ENCODE data around the gene ITPR1.
A peak's percentile ranks its signal among the peaks of the same experiment; 100 is the strongest.
"Not testable (repeated sequence)": the region's sequence is repeated elsewhere in the genome, so short reads cannot be mapped to it uniquely, and the experiment has no call there.

Gene ITPR1

GRCh38 chr3:4758957-4759656, 266.0 kb downstream of the ITPR1 start:
- no peak for DNase-seq (ENCODE audit: low spot score)

DNA sequence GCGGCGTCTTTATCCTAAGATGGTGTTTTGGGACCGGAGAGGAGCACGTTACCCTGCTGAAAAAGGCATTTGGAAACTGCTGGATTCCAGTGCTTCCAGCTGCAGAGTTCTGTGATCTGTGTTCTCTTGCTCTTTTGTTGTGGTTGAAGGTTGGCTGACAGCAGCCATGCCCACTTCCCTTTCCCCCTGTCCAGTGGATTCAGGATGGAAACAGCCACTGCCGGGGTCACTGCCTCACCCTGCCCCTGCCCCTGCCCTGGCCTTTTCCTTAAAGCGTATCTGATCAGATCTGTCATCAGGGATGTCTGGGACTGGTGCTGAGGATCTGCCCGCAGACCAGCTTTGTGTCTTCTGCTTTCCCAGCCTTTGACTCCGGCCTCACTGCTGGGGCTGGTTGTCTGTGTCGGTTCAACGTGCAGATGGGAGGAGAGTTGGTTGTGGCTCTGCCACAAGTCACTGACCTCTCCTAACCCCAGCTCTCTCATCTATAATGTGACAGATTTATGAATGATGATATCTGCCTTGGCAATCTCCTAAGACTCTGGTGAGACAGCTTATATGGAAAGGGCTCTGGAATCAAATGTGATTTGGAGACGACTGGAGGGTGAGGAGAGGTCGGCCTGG, 266.7 kb downstream of the ITPR1 start:
- no peak for DNase-seq (ENCODE audit: low spot score)

DNA sequence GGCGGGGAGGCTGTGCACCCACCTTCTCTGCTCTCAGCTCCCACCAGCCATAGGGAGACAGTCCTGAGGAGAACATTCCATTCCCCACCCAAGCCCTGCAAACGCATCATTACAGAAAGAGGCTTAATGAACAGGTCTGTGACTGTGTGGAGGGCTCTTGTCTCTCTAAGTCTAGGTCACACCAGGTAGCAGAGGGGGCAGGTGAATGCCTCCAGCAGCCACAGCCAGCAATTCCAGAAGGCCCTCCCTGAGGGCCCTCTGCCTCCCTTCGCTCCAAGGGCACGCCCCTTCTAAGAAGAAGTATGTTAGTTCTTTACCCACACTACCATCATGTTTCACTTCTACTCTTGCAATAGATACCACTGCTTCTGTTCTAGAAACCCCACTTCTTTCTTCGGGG, 268.6 kb downstream of the ITPR1 start:
- DNase-seq (ENCODE audit: low spot score) = no peak

DNA sequence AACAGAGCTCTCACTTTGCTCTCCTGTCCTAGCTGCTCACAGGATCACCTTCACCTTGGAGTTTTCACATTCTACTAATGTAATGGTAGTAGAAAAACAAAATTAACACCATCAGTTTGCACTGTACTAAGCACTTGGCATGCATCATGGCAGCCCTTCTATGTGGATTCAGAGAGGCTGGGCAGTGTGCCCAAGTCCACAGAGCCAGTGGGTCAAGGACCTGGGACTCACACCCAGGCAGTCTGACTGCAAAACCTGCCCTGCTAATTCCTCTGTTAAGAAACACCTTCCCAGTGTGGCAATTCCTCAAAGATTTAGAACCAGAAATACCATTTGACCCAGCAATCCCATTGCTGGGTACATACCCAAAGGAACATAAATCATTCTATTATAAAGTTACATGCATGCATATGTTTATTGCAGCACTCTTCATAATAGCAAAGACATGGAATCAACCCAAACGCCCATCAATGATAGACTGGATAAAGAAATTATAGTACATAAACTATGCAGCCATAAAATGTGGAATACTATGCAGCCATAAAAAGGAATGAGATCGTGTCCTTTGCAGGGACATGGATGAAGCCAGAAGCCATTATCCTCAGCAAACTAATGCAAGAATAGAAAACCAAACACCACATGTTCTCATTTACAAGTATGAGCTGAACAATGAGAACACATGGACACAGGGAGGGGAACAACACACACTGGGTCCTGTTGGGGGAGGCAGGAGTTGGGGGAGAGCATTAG, 269.5 kb downstream of the ITPR1 start:
- not testable (repeated sequence) for DNase-seq (ENCODE audit: low spot score)

GRCh38 chr3:4763604-4764247, 270.6 kb downstream of the ITPR1 start:
- DNase-seq (ENCODE audit: low spot score) = no peak

GRCh38 chr3:4765212-4765611, 272.1 kb downstream of the ITPR1 start:
- no peak for DNase-seq (ENCODE audit: low spot score)

DNA sequence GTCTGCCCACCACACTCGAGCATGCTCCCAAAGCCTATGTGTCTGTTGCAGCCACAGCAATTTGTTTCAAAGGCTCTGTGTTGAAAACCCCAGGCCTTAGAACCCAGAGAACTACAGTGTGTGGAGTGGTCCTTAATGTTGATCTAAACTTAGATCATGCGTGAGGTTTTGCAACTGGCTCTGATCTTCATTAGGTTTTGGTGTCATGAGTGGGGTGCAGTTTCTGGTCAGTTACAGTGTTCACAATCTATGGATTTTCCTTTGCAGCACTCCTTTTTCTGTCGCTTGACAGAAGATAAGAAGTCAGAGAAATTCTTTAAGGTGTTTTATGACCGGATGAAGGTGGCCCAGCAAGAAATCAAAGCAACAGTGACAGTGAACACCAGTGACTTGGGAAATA, 273.1 kb downstream of the ITPR1 start:
- DNase-seq (ENCODE audit: low spot score) = no peak

GRCh38 chr3:4766716-4767499, 273.8 kb downstream of the ITPR1 start:
- DNase-seq (ENCODE audit: low spot score) = no peak

GRCh38 chr3:4768021-4768420, 274.9 kb downstream of the ITPR1 start:
- DNase-seq (ENCODE audit: low spot score) = no peak

GRCh38 chr3:4768521-4768920, 275.4 kb downstream of the ITPR1 start:
- DNase-seq (ENCODE audit: low spot score) = no peak

- DNase-seq (ENCODE audit: low spot score) = no peak
Measured at GRCh38 chr3:4770561-4770960, 277.4 kb downstream of the ITPR1 start.

GRCh38 chr3:4771243-4771642, 278.1 kb downstream of the ITPR1 start:
- DNase-seq (ENCODE audit: low spot score) = no peak

DNA sequence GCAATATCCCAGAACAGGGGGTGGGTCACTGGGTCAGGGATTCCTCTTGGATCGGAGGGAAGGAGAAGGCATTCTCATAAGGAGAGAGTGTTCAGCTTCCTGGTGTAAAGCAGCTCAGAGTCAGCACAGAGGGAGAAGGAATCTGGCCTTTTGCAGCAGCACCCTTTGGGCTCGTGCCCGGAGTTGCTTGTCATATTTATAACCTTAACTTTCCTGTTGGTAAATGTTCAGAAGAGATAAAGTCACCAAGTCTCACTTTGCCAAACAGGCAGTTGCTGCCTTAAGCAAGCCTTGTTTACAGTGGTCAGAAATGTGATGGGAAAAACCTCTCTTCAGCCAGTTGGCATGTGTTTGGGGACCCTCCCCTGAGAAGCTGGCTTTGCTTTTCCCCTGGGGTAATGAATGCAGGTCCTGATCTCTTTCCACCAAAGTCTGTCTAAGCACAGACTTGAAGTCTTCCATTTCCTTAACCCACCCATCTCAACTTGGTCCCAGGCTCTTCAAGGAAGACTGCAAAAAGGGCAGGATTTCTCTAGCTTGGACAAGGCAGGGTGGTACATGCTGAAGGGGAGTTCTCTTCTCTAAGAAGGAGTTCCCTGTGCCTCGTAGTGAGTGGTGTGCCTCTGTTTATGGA, 279.1 kb downstream of the ITPR1 start:
- DNase-seq (ENCODE audit: low spot score) = peak; percentile 60

DNA sequence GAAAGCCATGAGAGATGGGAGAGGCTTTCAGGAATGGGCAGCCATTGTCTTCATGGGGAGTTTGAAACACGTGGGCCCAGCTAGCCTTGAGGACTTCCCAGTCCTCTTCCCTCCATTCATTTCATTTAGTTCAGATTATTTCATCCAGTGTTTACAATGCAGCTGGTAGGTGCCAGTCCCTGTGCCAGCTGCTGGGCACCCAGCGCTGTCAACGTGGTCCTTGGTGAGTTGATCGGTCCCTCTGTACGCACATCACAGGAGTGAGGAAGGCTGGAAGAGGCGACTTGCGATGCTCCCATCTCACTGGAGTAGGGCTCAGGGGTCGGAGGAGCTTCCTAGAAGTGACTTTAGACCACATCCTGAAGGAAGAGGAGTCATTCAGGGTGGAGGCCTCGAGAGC, 279.7 kb downstream of the ITPR1 start:
- DNase-seq (ENCODE audit: low spot score) = no peak

DNA sequence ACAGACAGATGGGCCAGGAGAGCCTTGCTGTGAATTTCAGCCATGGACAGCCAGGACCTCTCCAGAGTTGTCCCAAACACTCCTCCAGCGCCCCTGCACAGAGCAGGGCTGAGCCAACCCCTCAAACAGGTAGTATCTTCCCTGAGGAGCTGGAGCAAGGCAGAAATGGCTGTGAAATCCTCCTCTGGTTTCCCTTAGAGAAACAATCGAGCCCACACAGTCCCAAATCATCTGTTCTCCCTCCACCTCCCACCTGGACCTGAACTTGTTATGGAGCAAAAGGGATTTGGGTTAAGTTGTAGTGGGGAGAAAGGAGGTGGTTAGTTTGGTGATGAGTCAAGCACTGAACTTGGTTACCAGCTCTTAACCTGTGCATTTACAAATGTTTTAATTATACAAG, 280.4 kb downstream of the ITPR1 start:
- DNase-seq (ENCODE audit: low spot score) = no peak

DNA sequence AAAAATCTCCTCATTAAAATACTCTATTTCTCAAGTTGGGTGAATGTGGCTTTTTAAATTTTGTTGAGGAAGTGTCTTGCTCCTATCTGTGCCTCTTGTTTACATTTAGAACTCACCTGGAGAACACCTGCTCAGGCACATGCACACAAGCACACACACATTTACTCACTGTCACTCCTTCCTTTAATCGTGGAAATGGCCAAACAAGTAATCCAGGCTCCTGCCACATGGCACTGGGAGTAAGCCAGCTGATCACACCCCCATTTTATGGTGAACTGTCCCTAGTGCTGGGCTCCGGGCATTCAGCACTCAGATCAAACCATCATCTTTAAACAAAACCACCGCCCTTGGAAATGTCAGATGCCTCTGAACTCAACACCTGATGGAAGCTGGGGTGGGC, 281.4 kb downstream of the ITPR1 start:
- no peak for DNase-seq (ENCODE audit: low spot score)

- DNase-seq (ENCODE audit: low spot score) = no peak
Measured at GRCh38 chr3:4776399-4776979, 283.3 kb downstream of the ITPR1 start.

DNA sequence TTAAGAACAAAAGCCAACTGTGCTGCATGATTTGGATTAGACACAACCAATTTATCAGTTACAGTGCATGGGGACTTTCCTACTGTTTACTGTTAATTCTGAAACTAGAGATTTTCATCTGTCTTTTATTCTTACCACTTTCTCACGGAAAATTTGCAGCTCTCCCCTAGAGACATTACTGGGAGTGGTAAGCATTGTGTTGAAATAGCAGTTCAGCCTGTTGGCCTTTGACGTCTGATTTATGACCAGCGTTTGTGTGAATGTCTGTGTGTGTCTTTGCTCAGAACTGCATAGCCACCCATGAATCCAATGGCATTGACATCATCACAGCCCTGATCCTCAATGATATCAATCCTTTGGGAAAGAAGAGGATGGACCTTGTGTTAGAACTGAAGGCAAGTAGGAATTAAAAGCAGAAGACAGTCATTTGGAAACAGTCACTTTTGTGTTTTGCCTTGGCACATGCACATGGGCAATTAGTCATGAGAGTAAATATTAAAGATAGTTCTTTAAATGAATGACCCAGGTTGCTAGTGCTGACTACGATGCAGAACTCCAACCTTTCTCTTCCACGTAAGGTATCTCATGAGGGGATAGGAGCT, 283.9 kb downstream of the ITPR1 start:
- DNase-seq (ENCODE audit: low spot score) = no peak

DNA sequence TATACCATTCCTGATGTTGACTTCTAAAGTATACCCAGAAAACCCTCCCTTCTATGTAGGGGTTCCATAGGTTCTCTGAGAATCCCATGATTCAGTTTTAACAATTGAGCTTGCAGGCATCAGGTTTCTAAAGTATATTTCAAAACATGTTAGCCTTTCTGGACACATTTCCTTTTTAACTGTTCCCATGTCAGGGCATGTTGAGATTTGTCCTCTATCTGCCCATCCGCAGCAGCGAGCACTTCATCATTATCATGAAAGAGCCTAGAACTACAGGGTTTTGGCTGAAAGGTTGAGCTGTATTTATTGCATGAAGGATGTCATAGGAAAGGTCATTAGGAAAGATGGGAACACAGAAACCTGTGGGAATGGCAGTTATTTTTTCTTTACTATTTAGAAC, 285.0 kb downstream of the ITPR1 start:
- no peak for DNase-seq (ENCODE audit: low spot score)

DNA sequence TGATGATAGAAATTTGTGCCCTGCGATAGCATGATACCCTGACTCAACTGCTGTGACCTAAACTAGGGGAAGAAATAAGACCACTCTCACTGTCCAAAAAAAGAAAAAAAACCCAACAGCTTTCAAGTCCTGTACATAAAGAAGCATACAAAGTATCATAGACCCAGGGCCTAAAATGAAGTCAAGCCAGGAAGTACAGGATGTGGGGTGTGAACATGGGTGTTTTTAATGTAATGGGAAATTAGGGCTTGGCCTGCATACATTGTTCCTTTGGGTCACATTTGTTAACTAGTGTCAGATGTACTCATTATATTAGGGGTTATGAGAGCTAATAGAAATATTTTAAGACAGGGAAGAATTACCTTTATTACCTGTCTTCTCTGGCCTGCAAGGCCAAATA, 285.6 kb downstream of the ITPR1 start:
- no peak for DNase-seq (ENCODE audit: low spot score)

GRCh38 chr3:4780545-4780957, 287.4 kb downstream of the ITPR1 start:
- no peak for DNase-seq (ENCODE audit: low spot score)

Data from AG08396 (cell line).